HG02943 (cell line): ENCODE data around the gene SDK1.

Experiments
- ATAC-seq: cut with Tn5 transposase; IDR thresholded peaks from one replicate; pipeline ENCODE4 v1.9.1; 2021; ENCODE audit warnings: mild to moderate bottlenecking, low read depth, moderate library complexity; ENCODE audit not compliant: unreplicated experiment

SDK1 gene

DNA sequence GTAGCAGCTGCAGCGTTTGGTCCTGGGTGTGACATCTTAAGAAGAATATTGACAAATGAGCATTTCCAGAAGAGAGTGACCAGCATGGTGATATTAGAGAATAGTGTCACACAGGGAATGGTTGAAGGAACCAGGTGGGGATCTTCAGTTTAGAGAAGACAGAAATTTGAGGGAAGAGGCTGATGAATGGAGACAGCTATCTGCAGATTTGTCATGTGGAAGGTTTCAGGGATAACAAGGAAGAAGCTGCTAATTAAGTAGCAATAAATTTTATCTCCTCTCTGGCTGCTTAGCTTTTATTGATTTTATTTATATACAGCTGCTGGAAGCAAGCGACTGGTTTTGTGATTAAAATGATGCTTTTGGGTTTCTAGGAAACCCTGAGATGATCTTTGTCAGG is 26.0 kb downstream of the SDK1 start:
- no peak for ATAC-seq

DNA sequence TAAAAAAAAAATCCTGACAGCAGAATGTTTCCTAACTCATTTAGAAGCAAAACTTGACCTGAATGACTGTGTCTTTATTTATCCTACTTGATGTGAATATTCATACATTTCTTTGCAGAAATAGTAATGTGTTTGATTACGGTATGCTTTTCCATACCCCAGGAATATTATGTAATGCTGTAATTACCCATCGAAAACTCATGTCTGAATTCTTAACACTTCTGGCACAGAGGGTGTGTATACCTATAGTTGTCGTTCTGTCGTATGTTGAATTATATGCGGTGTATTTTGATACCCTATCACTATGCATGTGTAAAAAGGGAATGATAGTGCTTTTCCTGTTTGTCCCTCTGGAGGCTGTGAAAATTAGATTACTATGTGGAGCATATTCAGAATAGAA is 26.6 kb downstream of the SDK1 start:
- ATAC-seq = no peak

DNA sequence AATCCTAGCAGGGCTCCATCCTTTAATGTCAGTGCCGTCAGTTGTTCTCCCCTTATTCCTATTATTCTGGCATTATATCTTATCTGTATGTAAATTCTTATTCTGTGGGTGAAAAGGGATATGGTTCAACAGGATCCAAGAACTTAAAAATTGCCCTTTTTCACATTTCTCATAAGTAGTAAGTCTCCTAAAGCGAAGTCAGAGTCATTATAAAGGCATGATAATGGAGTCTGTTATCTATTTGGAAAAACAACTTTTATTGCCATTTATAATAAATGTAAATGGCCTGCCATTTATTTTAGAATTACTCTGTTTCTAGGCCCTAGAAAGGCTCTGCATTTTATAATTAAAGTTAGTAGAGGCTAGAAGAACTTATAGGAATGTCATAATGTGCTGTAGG is 31.3 kb downstream of the SDK1 start:
- no peak for ATAC-seq

DNA sequence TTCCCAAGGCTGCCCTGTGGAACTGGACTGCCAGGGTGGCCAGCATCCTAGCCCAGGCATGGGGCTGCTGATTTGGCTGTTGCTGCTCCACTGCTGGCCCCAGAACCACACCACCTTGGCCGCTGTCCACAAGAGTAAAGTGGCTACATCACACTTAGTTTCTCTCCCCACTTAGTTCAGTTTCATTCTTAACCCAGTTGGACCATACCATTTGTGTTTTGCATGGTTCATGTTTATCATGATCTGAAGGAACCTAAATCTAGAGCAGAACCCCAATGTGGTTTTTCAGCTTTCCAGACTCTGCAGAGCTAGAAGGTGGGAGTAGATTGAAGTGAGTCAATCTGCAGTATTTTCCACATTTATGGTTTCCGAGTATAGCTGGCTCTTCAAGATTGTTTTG is 32.8 kb downstream of the SDK1 start:
- ATAC-seq = no peak

DNA sequence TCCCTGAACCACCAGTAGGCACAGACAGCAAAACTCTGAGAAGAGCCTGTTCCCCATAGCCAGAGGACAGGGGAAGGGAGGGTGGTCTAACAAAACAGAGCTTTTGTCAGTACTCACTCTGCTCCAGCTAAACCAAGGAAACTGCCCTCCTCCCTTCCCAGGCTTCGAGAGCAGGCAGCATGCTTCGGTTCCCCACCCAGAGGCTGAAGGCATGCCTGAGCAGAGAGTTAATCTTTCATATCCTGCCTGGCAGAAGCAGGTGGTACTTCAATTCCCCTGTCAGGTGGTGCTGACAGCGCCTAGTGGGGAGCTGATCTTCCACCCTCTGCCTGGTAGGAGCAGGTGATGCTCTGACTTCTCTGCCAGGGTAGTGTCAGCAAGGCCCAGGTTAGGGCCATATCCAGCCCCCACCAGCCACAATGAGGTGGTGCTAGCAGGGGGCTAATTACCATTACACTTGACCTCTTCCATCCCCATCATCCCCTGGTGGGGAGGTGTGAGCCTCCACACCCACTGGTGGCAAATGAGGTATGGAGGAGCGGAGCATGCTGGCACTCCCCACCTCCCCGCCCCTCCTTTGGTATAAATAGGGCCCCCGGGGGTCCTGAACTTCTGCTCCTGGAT is 35.1 kb downstream of the SDK1 start:
- no peak for ATAC-seq

DNA sequence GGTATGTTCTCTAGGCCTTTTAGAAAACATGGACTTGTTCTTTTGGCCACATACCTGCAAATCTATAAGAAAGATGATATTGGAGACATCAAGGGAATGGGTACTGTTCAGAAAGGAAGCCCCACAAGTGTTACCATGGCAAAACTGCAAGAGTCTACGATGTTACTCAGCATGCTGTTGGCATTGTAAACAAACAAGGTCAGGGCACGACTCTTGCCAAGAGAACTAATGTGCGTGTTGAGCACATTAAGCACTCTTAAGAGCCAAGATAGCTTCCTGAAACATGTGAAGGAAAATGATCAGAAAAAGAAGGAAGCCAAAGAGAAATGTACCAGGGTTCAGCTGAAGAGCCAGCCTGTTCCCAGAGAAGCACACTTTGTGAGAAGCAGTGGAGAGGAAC is 37.1 kb downstream of the SDK1 start:
- ATAC-seq = no peak

DNA sequence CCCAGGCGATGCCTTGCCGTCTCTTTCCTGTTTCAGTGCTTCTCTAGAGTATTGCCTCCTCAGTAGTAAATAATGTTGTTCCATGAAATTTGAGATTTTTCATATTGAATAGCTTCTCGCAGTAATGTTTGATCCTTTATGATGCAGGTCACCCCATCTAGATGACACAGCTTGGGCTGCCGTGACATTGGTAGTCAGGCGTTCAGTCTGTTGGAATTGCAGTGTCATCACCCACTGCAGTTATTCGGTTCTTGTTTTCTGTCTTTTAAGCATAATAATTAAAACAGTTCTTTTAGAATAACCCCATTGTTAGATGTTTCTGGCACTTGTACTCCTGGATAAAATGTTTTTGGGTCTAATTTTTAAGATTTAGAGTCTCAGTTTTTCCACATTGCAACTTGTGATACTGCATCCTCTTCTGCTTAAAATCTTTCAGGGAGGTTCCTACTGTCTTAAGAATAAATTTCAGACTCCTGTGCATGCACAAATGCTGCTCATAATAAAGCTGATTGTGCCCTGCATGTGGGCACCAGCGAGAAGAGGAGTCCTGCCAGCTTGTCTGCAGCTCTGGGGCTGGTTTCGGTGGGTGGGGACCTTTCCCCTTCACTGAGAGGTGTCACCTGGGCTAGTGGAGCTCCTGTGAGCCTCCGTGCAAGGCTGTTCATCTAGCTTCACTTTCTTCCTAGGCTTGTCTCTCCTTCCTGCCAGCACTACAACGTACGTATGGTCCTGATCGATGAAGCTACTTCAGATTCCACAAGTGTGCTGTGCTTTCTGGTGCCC is 44.8 kb downstream of the SDK1 start:
- ATAC-seq = no peak

DNA sequence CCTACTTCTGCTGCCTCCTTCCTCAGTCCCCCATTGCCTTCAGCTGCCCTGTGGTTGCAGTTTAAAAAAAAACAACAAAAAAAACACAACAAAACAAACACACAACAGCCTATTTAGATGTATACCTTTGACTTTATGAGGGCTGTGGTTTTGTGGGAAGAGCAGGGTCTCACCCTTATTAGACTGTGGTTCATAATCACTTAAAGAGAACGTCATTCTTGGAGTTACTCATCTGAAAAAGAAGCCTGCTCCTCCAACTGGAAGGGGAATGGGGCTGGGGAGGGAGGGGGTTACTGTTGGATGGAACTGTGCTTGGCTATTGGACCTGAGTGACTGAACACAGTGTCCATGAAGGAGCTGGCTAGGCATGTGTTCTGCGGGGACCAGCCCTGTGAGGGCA is 48.1 kb downstream of the SDK1 start:
- ATAC-seq = no peak

DNA sequence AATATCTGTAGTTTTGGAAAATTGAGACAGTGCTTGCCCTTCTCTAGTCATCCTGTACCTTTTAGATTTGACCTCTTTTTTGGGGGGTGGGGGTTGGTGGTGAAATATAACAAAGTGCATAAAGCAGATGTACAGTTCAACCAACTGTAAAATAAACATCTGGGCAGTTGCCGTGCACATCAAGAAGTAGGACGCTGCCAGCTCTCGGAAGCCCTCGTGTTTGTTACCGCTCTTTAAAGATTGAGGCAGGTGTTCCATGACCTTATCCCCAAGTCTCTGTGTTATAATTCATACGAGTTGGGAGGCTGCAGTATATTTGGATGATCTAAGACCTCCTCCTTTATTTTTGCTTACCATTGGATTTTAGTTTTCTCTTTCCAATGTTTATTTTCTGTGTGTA is 55.1 kb downstream of the SDK1 start:
- ATAC-seq = no peak

DNA sequence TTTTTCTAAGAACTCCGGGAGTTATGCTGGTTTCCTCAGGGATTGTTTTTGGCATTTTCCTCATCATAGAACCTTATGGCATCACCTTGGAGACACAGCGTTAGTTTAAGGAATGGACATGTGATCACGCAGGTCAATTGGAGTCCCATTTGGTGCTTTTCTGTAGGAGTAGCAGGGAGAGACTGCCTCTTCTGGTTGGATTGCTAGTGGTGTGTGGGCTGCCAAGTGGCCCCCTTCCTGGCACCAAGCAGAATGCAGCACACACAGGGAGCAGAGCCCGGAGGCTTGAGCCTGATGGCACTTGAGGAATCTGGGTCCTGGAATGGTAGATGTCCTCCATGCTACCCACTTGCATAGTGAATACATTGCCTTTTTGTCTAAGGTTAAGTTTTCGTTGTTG is 57.9 kb downstream of the SDK1 start:
- no peak for ATAC-seq

DNA sequence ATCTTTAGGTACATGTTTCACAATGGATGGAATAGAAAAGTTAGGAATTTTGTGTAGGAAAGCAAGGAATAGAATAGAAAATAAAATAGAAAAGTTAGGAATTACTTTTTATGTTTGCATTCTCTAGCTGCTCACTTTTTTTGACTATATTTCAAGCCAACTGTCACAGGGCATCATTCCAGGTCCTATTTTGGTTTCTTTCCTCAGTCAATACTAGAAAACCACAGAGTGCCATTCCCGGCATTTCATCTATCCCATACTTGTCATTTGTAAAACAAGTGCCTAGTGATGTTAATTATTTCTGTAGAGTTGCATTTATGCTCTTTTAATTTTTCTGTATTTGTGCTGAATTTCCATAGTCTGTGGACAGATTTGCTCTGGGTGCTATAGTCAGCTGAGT is 66.2 kb downstream of the SDK1 start:
- no peak for ATAC-seq

DNA sequence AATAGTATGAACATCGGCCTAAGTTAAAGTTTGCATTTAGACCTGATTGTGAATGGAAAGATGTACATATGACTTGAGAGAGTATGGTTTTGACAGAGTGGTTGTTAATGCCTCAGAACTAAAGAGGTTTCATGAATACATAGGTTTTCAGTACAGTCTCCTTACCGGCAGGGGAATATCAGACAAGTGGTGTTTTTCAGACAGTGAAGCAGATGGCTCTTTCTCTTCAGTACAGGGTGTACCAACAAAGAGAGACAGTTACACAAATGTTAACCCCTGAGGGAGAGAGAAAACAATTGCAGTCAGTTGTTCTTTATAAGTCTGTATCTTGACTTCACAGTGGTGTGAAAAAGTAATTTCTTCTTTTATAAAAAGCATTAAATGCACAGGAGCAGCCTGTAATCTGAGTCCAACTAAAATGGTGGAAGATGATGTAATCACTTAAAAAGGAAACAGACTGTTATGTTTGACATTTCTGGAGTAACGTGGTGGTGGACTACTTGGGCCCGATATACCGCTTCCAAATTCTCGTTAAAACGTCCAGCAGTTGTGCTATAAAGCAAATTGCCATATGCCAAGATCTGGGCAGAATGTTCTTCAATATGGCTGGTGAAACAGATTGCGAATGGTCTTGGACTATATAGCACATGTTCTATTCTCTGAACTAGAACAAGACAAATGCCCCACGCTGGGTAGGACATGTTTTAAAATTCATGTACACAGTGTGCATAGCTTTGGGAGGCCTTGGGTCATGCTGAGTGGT is 69.2 kb downstream of the SDK1 start:
- no peak for ATAC-seq

DNA sequence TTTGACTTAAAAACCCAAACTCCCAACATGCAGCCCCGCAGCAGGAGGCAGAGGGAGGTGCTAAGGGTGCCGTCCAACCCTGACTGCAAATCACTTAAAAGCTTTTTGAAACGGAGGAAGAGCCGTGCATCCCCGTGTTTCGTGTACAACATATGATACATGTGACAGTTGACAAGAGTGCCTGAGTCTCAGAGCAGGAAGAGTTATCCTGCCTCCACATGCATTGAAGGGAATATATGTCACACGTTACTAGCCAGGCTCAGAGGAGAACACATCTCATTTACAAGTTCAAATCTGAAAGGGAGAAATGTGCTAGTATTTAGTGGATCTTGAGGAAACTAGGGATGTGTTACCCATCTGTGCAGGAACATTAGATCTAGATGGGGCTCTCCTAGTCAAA is 69.9 kb downstream of the SDK1 start:
- ATAC-seq = no peak

DNA sequence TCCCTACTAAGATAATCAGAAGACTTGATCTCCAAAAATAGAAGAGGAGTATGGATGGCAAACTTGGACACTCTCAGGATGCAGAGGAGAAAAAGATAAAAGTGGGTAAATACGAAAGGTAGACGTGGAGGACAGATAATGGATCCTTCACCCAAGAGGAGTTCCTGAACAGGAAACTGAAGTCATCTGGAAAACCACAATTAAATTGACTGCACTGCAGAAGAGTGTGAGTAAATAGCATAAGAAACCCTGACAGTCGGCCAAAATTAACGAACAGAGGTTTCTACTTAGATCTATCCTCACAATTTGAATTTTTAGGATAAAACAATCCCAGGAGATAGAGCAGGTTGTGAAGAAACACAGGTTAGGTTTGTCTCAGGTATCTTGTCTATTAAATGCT is 70.5 kb downstream of the SDK1 start:
- ATAC-seq = no peak

DNA sequence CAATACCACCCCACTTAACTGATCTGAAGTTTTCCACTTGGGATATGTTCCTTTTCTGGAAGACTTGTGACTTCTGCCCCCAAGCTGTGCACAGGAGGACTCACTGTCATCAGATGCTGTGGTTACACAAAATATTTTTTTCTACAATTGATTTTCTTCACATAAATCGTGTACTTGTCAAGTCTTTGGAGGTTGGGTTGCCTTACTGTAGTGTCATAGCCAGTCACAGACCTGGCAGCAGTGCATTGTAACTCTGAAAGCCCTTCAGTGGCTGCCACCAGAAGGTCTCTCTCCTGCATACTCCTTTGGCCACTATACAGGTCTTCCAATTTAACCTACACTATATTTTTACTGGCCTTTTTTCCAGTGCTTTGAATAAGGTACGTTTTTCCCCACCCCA is 73.2 kb downstream of the SDK1 start:
- ATAC-seq = no peak

DNA sequence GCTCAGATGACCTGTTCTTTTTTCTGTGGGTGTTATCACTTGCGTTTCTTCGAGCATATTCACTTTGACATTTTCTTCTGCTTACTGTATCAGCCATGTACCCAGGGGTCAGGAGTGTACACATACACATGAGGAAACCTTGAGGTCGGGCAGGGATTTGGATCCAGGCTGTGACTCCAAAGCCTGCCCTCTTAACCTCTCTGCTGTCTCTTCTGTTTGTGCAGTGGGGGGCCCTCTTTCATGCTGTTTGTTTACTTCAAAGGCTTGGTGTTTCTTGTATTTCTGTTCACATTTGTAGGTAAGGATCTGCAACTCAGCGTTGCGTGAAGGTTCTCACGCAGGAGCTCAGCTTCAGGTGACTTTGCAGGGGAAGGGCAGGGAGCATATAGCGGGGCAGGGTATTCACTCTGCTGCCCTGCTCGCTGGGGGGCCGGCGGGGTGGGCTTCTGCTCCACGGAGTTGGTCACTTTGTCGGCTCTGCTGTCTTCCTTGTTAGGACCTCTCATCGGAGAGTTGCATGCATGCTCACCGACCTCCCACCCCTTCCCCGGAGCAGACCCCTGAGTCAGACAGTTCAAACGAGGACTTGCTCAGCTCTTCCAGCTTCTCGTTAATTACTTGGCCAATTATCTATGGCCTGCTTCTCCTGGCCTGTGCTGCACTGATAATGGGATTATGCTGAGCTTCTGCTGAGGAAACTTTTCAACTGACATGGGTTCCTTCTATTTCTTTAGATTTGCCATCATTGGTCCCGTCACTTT is 77.5 kb downstream of the SDK1 start:
- ATAC-seq = no peak

DNA sequence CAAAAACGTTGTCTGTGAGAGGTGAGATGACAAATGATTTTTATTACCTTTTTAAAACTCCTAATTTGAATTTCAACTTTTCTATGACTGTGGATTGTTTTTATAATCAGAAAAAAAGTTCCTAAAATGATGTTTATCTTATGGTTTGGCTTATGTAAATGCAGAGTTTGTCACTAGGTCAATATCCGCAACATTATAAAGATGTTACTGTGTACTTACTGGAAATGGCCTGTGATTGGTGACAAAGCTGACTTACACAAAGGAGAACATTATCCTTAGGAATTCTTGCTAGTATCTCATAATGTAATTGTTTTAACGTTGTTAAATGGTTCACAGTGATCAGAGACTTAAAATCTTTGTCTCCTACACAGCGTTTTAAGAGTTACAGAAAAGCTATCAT is 79.0 kb downstream of the SDK1 start:
- ATAC-seq = no peak

DNA sequence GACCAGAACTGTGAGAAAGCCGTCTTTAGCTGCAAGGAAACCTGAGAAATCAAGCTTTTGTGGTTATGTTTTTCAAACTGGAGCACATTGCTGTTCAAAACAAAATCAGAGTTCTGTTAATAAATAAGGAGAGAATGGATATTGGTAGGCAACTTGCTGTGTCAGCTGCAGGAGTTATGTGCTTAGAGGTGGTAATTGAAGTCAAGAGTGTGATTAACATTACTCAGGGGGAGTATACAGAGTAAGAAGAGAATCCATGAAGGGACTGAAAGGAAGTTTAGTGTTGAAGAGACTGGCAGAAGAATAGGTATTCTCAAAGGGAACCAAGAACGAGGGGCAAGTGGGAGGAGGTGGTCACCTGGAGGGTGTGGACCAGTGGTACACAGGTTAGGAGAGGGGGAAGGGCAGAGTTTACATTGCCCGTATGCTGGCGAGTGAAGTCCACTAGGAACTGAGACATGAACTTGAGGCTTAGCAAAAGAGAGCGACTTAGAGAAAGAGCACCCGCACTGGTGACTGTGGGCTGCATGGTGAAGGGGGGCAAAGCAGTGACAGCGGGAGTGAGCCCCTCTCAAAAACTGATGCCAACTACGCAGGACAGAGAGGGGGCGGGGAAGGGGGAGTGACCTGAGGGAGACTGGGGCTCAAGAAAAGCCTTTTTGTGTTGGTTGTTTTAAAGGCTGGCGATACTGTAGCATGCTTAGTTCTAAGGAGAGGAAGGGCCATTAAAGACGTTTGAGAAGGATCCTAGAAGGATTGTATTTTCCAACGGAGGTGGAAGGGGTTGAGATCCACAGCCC is 80.0 kb downstream of the SDK1 start:
- no peak for ATAC-seq

DNA sequence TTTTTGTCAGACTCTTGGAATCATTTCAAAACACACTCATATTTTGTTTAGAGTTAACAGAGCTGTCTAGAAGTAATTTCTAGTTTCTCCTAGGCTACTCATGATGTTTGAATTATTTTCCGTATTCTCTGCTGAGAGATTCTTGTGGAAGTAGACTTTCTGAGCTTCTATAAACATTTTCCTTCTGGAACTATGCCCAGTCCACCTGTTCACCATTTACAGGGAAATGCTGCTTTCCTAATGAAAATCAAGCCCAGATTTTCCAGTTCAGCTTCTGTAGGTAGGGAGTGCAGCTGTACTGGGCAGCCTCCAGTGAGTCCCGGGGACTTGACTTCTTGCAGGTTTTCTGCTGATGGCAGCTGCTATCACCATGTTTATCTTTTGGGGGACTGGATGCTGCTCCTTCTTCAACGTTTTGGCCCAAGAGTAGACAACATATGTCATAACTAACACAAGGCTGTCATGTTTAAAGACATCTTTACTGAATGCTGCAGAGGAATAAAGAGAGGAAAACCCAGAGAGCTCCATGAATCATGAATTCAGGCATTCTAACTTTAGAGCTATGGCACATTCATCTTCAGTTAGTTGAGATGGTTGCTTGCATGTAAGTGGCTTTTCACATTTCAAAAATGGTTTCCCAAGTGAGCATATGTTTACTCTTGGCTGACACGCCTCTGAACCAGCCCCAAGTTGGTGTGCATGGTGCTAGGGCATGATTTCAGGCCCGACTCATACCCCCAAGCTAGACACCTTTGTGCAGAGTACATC is 85.6 kb downstream of the SDK1 start:
- ATAC-seq = no peak

DNA sequence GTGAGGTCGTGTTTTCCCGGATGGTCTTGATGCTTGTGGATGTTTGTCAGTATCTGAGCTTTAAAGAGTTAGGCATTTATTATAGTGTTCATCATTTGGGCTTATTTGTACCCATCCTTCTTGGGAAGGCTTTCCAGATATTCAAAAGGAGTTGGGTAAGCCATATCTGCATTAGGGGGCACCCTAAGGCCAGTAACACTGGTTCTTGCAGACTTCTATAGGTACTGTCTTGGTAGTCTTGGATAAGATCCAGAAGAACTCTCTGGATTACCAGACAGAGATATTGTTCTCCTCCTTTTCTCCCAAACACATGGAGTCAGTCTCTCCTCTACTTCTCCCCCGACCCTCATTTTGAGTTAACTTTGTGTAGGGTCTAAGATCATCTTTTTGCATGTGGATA is 92.8 kb downstream of the SDK1 start:
- ATAC-seq = no peak
